IMR-90 (cell line): ENCODE measurements around the gene EIF2B5. TPM values are rescaled to one million over a fixed set of nuclear protein-coding genes. Genes with fewer than 3 reads are reported as not detected.

Experiments used
- ATAC-seq: fragments of 200-7000 bp; cut with Tn5 transposase; 2 replicates; pipeline ENCODE4 v1.9.1; 2020; ENCODE audit warnings: low read depth, mild to moderate bottlenecking, moderate library complexity
- BruUV-seq: library from RNA; stranded (reverse); fragments of 400-500 nt; replicated peaks from 2 replicates; lab custom pipeline; 2021; lab: Mats Ljungman, UMichigan
- CTCF ChIA-PET: fragments of 300-600 bp; formaldehyde crosslinking; extraction: SDS; loops from one replicate; lab custom pipeline; 2021; ENCODE audit warnings: antibody characterized with exemption; lab: Yijun Ruan, JAX
- POLR2A ChIA-PET: fragments of 300-600 bp; sonication (Branson Sonifier 250); formaldehyde crosslinking; loops from one replicate; lab custom pipeline; 2022; ENCODE audit warnings: antibody characterized with exemption; ENCODE audit not compliant: unreplicated experiment; lab: Charles Lee
- DNase-seq: peaks from one replicate; pipeline ENCODE4 v3.0.0; 2013
- H2AFZ ChIP-seq: replicated peaks from 2 replicates; pipeline ENCODE3; 2013; ENCODE audit warnings: low read length, mild to moderate bottlenecking; ENCODE audit not compliant: poor library complexity
- H2AK5ac ChIP-seq: 2 replicates; pipeline ENCODE4 v1.6.1; 2013; ENCODE audit warnings: low read depth, low read length, inconsistent platforms
- H2AK9ac ChIP-seq: replicated peaks from 2 replicates; pipeline ENCODE3; 2013; ENCODE audit warnings: mild to moderate bottlenecking, low read depth, low read length, moderate library complexity; ENCODE audit not compliant: poor library complexity
- H2BK120ac ChIP-seq: 2 replicates; pipeline ENCODE4 v1.6.1; 2013; ENCODE audit warnings: low read depth, low read length, inconsistent platforms
- H2BK15ac ChIP-seq: 3 replicates; pipeline ENCODE4 v1.6.1; 2013; ENCODE audit warnings: low read depth, low read length, inconsistent platforms
- H2BK20ac ChIP-seq: 2 replicates; pipeline ENCODE4 v1.6.1; 2013; ENCODE audit warnings: low read depth, mild to moderate bottlenecking, inconsistent platforms, low read length, moderate library complexity
- H2BK5ac ChIP-seq: 2 replicates; pipeline ENCODE4 v1.6.1; 2013; ENCODE audit warnings: mild to moderate bottlenecking, low read depth, low read length, inconsistent platforms; ENCODE audit not compliant: poor library complexity, severe bottlenecking
- H3K14ac ChIP-seq: replicated peaks from 2 replicates; pipeline ENCODE4 v1.6.1; 2013; ENCODE audit warnings: low read depth, low read length, inconsistent platforms
- H3K18ac ChIP-seq: 2 replicates; pipeline ENCODE4 v1.6.1; 2013; ENCODE audit warnings: low read depth, low read length, control low read depth
- H3K23ac ChIP-seq: 2 replicates; pipeline ENCODE4 v1.6.1; 2013; ENCODE audit warnings: low read depth, low read length, inconsistent platforms
- H3K27ac ChIP-seq: 2 replicates; pipeline ENCODE4 v1.5.1; 2013; ENCODE audit warnings: mild to moderate bottlenecking, control low read depth, low read length; ENCODE audit not compliant: insufficient read depth
- H3K27me3 ChIP-seq: 2 replicates; pipeline ENCODE4 v1.6.1; 2013; ENCODE audit warnings: low read length; ENCODE audit not compliant: control insufficient read depth, insufficient read depth
- H3K36me3 ChIP-seq: 2 replicates; pipeline ENCODE4 v1.6.1; 2013; ENCODE audit warnings: low read length, mixed read lengths; ENCODE audit not compliant: control insufficient read depth, insufficient read depth
- H3K4ac ChIP-seq: 2 replicates; pipeline ENCODE4 v1.6.1; 2013; ENCODE audit warnings: low read depth, low read length, inconsistent platforms
- H3K4me1 ChIP-seq: 2 replicates; pipeline ENCODE4 v1.6.1; 2013; ENCODE audit warnings: low read length, mixed read lengths; ENCODE audit not compliant: control insufficient read depth, insufficient read depth
- H3K4me2 ChIP-seq: 2 replicates; pipeline ENCODE4 v1.6.1; 2013; ENCODE audit warnings: low read depth, mild to moderate bottlenecking, control low read depth, low read length, moderate library complexity
- H3K4me3 ChIP-seq: 2 replicates; pipeline ENCODE4 v1.5.1; 2013; ENCODE audit warnings: low read depth, mild to moderate bottlenecking, control low read depth, low read length, moderate library complexity; ENCODE audit not compliant: insufficient read depth
- H3K56ac ChIP-seq: 2 replicates; pipeline ENCODE4 v1.6.1; 2013; ENCODE audit warnings: low read length, inconsistent platforms; ENCODE audit not compliant: insufficient read depth; ENCODE audit errors: extremely low read depth
- H3K79me1 ChIP-seq, 2 experiments: 2 replicates each; pipeline ENCODE4 v1.6.1; 2013; ENCODE audit warnings: low read length in 2 of 2, inconsistent platforms in 1 of 2, low read depth in 1 of 2
- H3K9ac ChIP-seq: 2 replicates; pipeline ENCODE4 v1.6.1; 2013; ENCODE audit warnings: low read depth, low read length, control low read depth
- H3K9me1 ChIP-seq: 2 replicates; pipeline ENCODE4 v1.6.1; 2013; ENCODE audit warnings: low read length, inconsistent platforms; ENCODE audit not compliant: insufficient read depth
- H3K9me3 ChIP-seq: 2 replicates; pipeline ENCODE4 v1.6.1; 2013; ENCODE audit warnings: low read length; ENCODE audit not compliant: control insufficient read depth, insufficient read depth
- H4K20me1 ChIP-seq: 2 replicates; pipeline ENCODE4 v1.6.1; 2013; ENCODE audit warnings: low read length, inconsistent platforms; ENCODE audit not compliant: insufficient read depth
- H4K5ac ChIP-seq: 2 replicates; pipeline ENCODE4 v1.6.1; 2013; ENCODE audit warnings: mild to moderate bottlenecking, low read depth, low read length, control low read depth
- H4K8ac ChIP-seq, 2 experiments: 2 replicates each; pipeline ENCODE4 v1.6.1; 2013; ENCODE audit warnings: low read depth in 2 of 2, low read length in 2 of 2, control low read depth in 1 of 2, inconsistent platforms in 1 of 2
- H4K91ac ChIP-seq: 2 replicates; pipeline ENCODE4 v1.6.1; 2013; ENCODE audit warnings: low read depth, low read length, inconsistent platforms; ENCODE audit not compliant: insufficient read depth
- BHLHE40 ChIP-seq: fragments of 150-350 bp; IDR thresholded peaks from 2 replicates; pipeline ENCODE4 v1.6.1; 2016; ENCODE audit warnings: mild to moderate bottlenecking, low read depth, low read length
- CEBPB ChIP-seq: IDR thresholded peaks from 2 replicates; pipeline ENCODE4 v1.6.1; 2012; ENCODE audit warnings: low read depth, low read length, improper control_type of control experiment
- CHD1 ChIP-seq: IDR thresholded peaks from 2 replicates; pipeline ENCODE4 v1.6.1; 2012; ENCODE audit warnings: low read depth, low read length, improper control_type of control experiment
- CTCF ChIP-seq: conservative IDR thresholded peaks from 2 replicates; pipeline ENCODE4 v1.5.1; 2012; ENCODE audit warnings: mild to moderate bottlenecking, low read depth, low read length, improper control_type of control experiment
- ELK1 ChIP-seq: fragments of 150-350 bp; IDR thresholded peaks from 2 replicates; pipeline ENCODE4 v1.6.1; 2016; ENCODE audit warnings: low read depth, mild to moderate bottlenecking, low read length, moderate library complexity, borderline replicate concordance
- FOS ChIP-seq: fragments of 150-350 bp; IDR thresholded peaks from 2 replicates; pipeline ENCODE4 v1.6.1; 2016; ENCODE audit warnings: low read depth, low read length
- MAFK ChIP-seq: IDR thresholded peaks from 2 replicates; pipeline ENCODE4 v1.6.1; 2012; ENCODE audit warnings: low read depth, low read length, improper control_type of control experiment
- MAZ ChIP-seq: IDR thresholded peaks from 2 replicates; pipeline ENCODE4 v1.6.1; 2012; ENCODE audit warnings: low read depth, mild to moderate bottlenecking, low read length, improper control_type of control experiment, moderate library complexity, borderline replicate concordance
- MXI1 ChIP-seq: IDR thresholded peaks from 2 replicates; pipeline ENCODE4 v1.6.1; 2012; ENCODE audit warnings: low read depth, mild to moderate bottlenecking, low read length, moderate library complexity, borderline replicate concordance
- NFE2L2 ChIP-seq: fragments of 150-350 bp; IDR thresholded peaks from 2 replicates; pipeline ENCODE4 v1.6.1; 2016; ENCODE audit warnings: low read depth, mild to moderate bottlenecking, low read length
- POLR2A ChIP-seq: IDR thresholded peaks from 2 replicates; pipeline ENCODE4 v1.6.1; 2012; ENCODE audit warnings: mild to moderate bottlenecking, low read depth, low read length
- RAD21 ChIP-seq: IDR thresholded peaks from 2 replicates; pipeline ENCODE4 v1.6.1; 2012; ENCODE audit warnings: low read length, improper control_type of control experiment
- RCOR1 ChIP-seq: IDR thresholded peaks from 2 replicates; pipeline ENCODE4 v1.6.1; 2012; ENCODE audit warnings: mild to moderate bottlenecking, low read length, improper control_type of control experiment; ENCODE audit not compliant: insufficient replicate concordance
- RFX5 ChIP-seq: IDR thresholded peaks from 2 replicates; pipeline ENCODE4 v1.8.0; 2012; ENCODE audit warnings: low read depth, mild to moderate bottlenecking, low read length, moderate library complexity
- SMC3 ChIP-seq: fragments of 150-350 bp; IDR thresholded peaks from 2 replicates; pipeline ENCODE4 v1.6.1; 2016; ENCODE audit warnings: low read depth, mild to moderate bottlenecking, antibody characterized with exemption, low read length, moderate library complexity
- USF2 ChIP-seq: fragments of 150-350 bp; IDR thresholded peaks from 2 replicates; pipeline ENCODE4 v1.6.1; 2017; ENCODE audit warnings: mild to moderate bottlenecking, antibody characterized with exemption, low read length, low read depth
- WGBS, 2 experiments: methylation state at CpG; one replicate each; pipeline versions ENCODE4 v1.1.5 to v1.1.7; 2013; ENCODE audit warnings: missing lambda C conversion rate in 2 of 2; ENCODE audit not compliant: insufficient read length in 1 of 2; ENCODE audit errors: extremely low coverage in 2 of 2; 5-methylcytosine and 5-hydroxymethylcytosine counted together
- dilution Hi-C: fragments of 300-500 bp; cut with HindIII; formaldehyde crosslinking; loops from one replicate; pipeline ENCODE4 v1.14.3; 2018; ENCODE audit warnings: low sequenced_read_pairs; ENCODE audit not compliant: unreplicated experiment
- in situ Hi-C: fragments of 300-500 bp; cut with MboI; formaldehyde crosslinking; loops from 3 replicates; pipeline ENCODE4 v1.14.3; 2019; ENCODE audit warnings: low sequenced_read_pairs, inconsistent platforms, mixed read lengths
- intact Hi-C: fragments of 100-400 bp; cut with micrococcal nuclease; formaldehyde crosslinking; loops from 2 replicates; pipeline ENCODE4 v1.10.0; 2022
- polyA plus RNA-seq, 3 experiments: library from polyadenylated mRNA; depleted of rRNA; stranded (reverse); fragments of >200 nt; gene quantifications; 2 replicates each; pipeline ENCODE4 v1.2.3, GENCODE V29; 2012; ENCODE audit warnings: low replicate concordance in 1 of 3
- total RNA-seq: library from RNA; depleted of rRNA; stranded (reverse); fragments of >200 nt; gene quantifications from 2 replicates; pipeline ENCODE4 v1.2.3, GENCODE V29; 2012

Gene EIF2B5
- total and polyA plus RNA-seq, 2 of the 4 experiments (the other 2 are of a cell fraction): 31.7 to 37.6 TPM

GRCh38 chr3:184142199-184142598 is 7.0 kb downstream of the EIF2B5 start:
- H3K4ac ChIP-seq: no peak overlapping the region
- TF ChIP-seq MAZ: no peak
- no peak for TF ChIP-seq RCOR1
- TF ChIP-seq CHD1: no peak
- TF ChIP-seq CTCF: no peak
- TF ChIP-seq POLR2A: no peak
- no peak for TF ChIP-seq ELK1
- no peak for TF ChIP-seq USF2
- no peak for TF ChIP-seq MAFK
- TF ChIP-seq RAD21: no peak
- TF ChIP-seq FOS: no peak
- TF ChIP-seq MXI1: no peak
- TF ChIP-seq CEBPB: no peak
- TF ChIP-seq RFX5: no peak
- no peak for TF ChIP-seq NFE2L2
- no peak for TF ChIP-seq BHLHE40
- no peak for TF ChIP-seq SMC3
- H3K4me1 ChIP-seq: 0 out of 2 replicates have a peak, but pooled peaks cover 2% of the 10 kb centered on the region
- no peak overlapping the region for H4K8ac ChIP-seq
- peaks cover 50% of the 10 kb centered on the region for H3K36me3 ChIP-seq
- peaks cover 4% of the 10 kb centered on the region for H3K9me1 ChIP-seq
- no peak overlapping the region for H4K5ac ChIP-seq
- no peak overlapping the region for H2AK9ac ChIP-seq
- BruUV-seq: no TSS peak
- no peak overlapping the region for H3K56ac ChIP-seq
- H3K14ac ChIP-seq: no peak overlapping the region
- DNase-seq (no peak), ATAC-seq (no peak)
- no peak overlapping the region for H4K91ac ChIP-seq
- H3K79me1 ChIP-seq: peaks cover 20 to 33% of the 10 kb centered on the region in 2 experiments
- dilution Hi-C loops (no loop called here), in situ Hi-C loops (no loop called here), intact Hi-C loops (no loop called here)
- POLR2A ChIA-PET: interaction anchor here (0.6 kb wide), 1 partner anchor 115 kb away, joined by 6 read pairs; no protein-coding TSS in a partner anchor
- no peak overlapping the region for H2BK5ac ChIP-seq
- H2AFZ ChIP-seq: no peak overlapping the region
- H3K9me3 ChIP-seq: no peaks in the 10 kb centered on the region
- peaks cover 18% of the 10 kb centered on the region for H4K20me1 ChIP-seq
- no peak overlapping the region for H2BK15ac ChIP-seq
- H3K4me2 ChIP-seq: no peak overlapping the region
- no peaks in the 10 kb centered on the region for H3K27me3 ChIP-seq
- H3K23ac ChIP-seq: no peak overlapping the region
- no peak overlapping the region for H3K18ac ChIP-seq
- H2BK120ac ChIP-seq: no peak overlapping the region
- no peak overlapping the region for H3K4me3 ChIP-seq
- CTCF ChIA-PET: no interaction called here
- H2AK5ac ChIP-seq: no peak overlapping the region
- WGBS, 2 experiments: 100% methylated on average over 2 of the region's 7 CpGs; no CpG with 5 or more reads in 1 of the 2 experiments
- H3K27ac ChIP-seq: no peak overlapping the region
- H2BK20ac ChIP-seq: no peak overlapping the region
- no peak overlapping the region for H3K9ac ChIP-seq
